Activated T-cell treated with anti-CD3 and anti-CD28 coated beads, Interleukin-2, amount 50 U/mL, for 72 hours (primary cell): ENCODE results near the gene TSPAN31. TPM values are rescaled to one million over a fixed set of nuclear protein-coding genes. Genes with fewer than 3 reads are reported as not detected.
A peak's percentile ranks its signal among the peaks of the same experiment; 100 is the strongest.

Source experiments
- ATAC-seq, 2 donors: fragments of 150-1000 bp; cut with Tn5 transposase; replicated peaks in 1 of 2; 2 replicates each; pipeline ENCODE4 v1.10.0; 2021; ENCODE audit warnings: moderate library complexity in 2 of 2, mild to moderate bottlenecking in 1 of 2
- DNase-seq, 2 donors: peaks; one replicate each; pipeline ENCODE4 v3.0.0; 2021 to 2022; ENCODE audit warnings: mixed read lengths in 1 of 2
- H3K27ac Mint-ChIP-seq: one replicate; pipeline ENCODE4 v1.8.0; 2022; ENCODE audit warnings: mild to moderate bottlenecking, moderate library complexity, mixed read lengths
- H3K27me3 Mint-ChIP-seq: one replicate; pipeline ENCODE4 v1.8.0; 2022; ENCODE audit warnings: low read depth, mixed read lengths
- H3K36me3 Mint-ChIP-seq, 2 donors: one replicate each; pipeline ENCODE4 v1.8.0; 2022; ENCODE audit warnings: mixed read lengths in 2 of 2, mild to moderate bottlenecking in 1 of 2; ENCODE audit not compliant: insufficient read depth in 2 of 2
- H3K4me1 Mint-ChIP-seq: one replicate; pipeline ENCODE4 v1.8.0; 2022; ENCODE audit warnings: low read depth, mixed read lengths
- H3K4me3 Mint-ChIP-seq, 2 donors: one replicate each; pipeline ENCODE4 v1.8.0; 2022; ENCODE audit warnings: mild to moderate bottlenecking in 2 of 2, mixed read lengths in 2 of 2, moderate library complexity in 2 of 2
- H3K9me3 Mint-ChIP-seq, 2 donors: one replicate each; pipeline ENCODE4 v1.8.0; 2022; ENCODE audit warnings: mixed read lengths in 2 of 2
- total RNA-seq, 2 donors: library from RNA; stranded (reverse); gene quantifications; one replicate each; pipeline ENCODE4 v1.2.3, GENCODE V29; 2022

TSPAN31 gene
- total RNA-seq, 2 donors from 2014 or later = 18.2 to 19.6 TPM

DNA sequence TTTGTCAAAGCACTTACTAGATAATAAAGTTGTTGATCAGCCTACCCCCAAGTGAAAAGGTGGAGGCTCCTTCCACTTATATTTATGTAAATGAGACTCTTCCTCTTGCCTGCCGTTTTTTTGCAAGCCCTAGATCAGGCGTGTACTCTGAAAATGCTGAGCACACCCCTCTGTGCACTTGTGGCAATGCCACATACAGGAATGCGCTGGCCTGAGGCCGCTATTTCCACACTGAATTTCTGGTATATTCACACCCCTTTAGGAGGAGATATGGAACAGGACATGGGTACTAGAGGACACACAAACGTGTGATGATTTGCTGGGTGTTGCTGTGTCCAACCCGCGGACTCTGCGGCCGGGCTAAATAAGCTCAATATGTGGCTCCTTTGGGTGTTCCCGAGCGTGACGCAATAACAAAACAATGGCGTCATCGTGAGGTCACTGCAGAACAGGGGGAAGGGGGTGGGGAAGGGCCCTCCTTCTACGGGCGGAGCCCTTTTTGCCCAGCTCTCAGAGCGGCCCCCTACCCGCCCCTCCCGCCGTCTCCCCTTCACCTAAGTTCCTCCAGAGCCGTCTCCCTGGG lies 554 bp upstream of the TSPAN31 start:
- Mint-ChIP-seq H3K36me3 (peaks cover 4 to 24% of the 10 kb centered on the region in 2 donors), H3K9me3 (no peaks in the 10 kb centered on the region), H3K4me1 (peaks cover 63% of the 10 kb centered on the region), H3K4me3 (peak overlapping the region; percentile 88 to 99), H3K27me3 (no peaks in the 10 kb centered on the region), H3K27ac (peak overlapping the region; percentile 65)
- peak; percentile 52 to 60 for ATAC-seq
- peak; percentile 74 to 83 for DNase-seq

DNA sequence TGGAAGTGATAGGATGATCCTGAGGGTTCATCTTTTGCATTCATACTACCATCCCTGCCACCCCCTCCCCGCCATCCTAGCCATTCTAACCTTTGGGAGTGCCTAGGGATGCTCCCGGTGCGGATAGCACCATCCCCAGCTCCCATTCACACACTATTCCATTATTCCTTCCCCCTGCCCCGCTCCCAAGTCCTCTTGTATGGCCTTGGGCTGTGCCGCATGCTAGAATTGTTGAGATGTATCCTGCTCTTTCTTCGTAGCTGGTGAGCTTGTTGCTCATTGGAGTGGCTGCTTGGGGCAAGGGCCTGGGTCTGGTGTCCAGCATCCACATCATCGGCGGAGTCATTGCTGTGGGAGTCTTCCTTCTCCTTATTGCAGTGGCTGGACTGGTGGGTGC lies 644 bp downstream of the TSPAN31 start:
- ATAC-seq = no peak
- H3K27me3 Mint-ChIP-seq = no peaks in the 10 kb centered on the region
- peak overlapping the region; percentile 88 to 99 for H3K4me3 Mint-ChIP-seq
- H3K9me3 Mint-ChIP-seq = no peaks in the 10 kb centered on the region
- peaks cover 6 to 27% of the 10 kb centered on the region in 2 donors for H3K36me3 Mint-ChIP-seq
- H3K4me1 Mint-ChIP-seq = peaks cover 55% of the 10 kb centered on the region
- H3K27ac Mint-ChIP-seq = peak overlapping the region; percentile 65
- no peak for DNase-seq

DNA sequence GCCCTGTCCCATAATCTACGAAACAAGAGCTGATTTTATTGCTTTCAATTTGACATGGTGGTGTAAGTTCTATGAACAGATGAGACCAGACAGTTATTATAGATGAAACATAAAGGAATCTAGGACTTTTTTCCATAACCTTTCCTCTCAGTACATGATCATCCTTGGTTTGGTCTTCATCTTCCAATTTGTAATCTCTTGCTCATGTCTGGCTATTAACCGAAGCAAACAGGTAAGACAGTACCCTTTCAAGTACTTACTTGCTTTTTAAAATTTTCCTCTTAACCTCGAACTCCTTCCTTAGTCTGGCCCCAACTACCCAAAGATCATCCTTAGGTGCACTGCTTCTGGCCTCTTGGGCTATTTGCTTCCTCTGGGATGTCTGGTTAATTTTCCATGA lies 1.2 kb downstream of the TSPAN31 start:
- Mint-ChIP-seq H3K4me1 (peaks cover 55% of the 10 kb centered on the region), H3K36me3 (peaks cover 8 to 28% of the 10 kb centered on the region in 2 donors), H3K27ac (peak overlapping the region; percentile 65), H3K4me3 (peak overlapping the region; percentile 88 to 99), H3K9me3 (no peaks in the 10 kb centered on the region), H3K27me3 (no peaks in the 10 kb centered on the region)
- DNase-seq (no peak), ATAC-seq (no peak)

DNA sequence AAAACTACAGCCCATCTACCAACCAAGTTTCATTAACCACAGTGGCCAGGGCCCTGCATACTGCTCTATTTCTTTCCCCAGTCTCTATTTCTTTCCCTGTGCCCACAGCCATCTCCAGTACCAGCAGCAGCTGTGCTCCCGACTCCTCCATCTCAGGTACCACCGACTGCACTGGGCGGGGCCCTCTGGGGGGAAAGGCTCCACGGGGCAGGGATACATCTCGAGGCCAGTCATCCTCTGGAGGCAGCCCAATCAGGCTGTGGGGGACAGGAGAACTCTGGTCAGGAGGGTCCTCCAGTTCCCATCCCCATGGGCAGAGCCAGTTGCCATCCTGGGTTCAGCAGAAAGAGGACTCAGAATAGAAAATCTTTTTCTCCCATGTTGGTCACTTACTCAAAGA lies 4.2 kb downstream of the TSPAN31 start:
- no peak overlapping the region for H3K27ac Mint-ChIP-seq
- DNase-seq (no peak), ATAC-seq (no peak)
- H3K4me3 Mint-ChIP-seq = no peak overlapping the region
- no peaks in the 10 kb centered on the region for H3K9me3 Mint-ChIP-seq
- H3K27me3 Mint-ChIP-seq = no peaks in the 10 kb centered on the region
- H3K4me1 Mint-ChIP-seq = peaks cover 64% of the 10 kb centered on the region
- H3K36me3 Mint-ChIP-seq = peaks cover 11 to 35% of the 10 kb centered on the region in 2 donors

DNA sequence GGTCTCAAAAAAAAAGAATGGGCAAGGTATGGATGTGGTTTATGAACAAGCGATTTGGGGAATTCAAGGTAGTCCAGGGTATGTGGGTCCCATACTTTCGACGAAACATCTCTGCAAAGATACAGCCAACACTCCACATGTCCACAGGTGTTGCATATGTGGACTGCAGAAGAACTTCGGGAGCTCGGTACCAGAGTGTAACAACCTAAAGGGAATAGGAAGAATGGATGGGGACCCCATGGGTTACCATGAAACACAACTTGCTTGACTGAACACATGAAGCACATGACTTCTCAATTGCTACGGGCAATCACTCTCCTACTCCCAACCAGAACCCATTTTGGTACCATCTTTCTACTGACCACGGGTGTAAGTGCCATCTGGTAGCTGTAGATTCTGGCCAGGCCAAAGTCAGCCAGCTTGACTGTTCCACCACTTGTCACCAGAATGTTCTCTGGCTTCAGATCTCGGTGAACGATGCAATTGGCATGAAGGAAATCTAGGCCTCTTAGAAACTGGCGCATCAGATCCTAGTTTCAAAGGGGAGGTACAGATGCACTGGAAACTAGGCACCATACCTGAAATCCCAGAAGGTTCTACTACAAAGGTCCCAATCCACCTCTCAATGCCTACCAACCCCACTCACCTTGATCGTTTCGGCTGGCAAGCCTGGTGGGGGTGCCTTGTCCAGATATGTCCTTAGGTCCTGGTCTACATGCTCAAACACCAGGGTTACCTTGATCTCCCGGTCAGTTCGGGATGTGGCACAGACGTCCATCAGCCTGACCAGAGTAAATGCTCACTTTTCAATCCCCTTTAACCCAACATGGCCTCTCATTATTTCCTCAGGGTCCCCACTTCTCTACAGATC lies 6.0 kb downstream of the TSPAN31 start:
- peaks cover 12 to 32% of the 10 kb centered on the region in 2 donors for H3K36me3 Mint-ChIP-seq
- H3K4me3 Mint-ChIP-seq = peak overlapping the region; percentile 91 to 98
- peaks cover 57% of the 10 kb centered on the region for H3K4me1 Mint-ChIP-seq
- DNase-seq (no peak), ATAC-seq (no peak)
- H3K9me3 Mint-ChIP-seq = no peaks in the 10 kb centered on the region
- H3K27ac Mint-ChIP-seq = peak overlapping the region; percentile 77
- no peaks in the 10 kb centered on the region for H3K27me3 Mint-ChIP-seq

DNA sequence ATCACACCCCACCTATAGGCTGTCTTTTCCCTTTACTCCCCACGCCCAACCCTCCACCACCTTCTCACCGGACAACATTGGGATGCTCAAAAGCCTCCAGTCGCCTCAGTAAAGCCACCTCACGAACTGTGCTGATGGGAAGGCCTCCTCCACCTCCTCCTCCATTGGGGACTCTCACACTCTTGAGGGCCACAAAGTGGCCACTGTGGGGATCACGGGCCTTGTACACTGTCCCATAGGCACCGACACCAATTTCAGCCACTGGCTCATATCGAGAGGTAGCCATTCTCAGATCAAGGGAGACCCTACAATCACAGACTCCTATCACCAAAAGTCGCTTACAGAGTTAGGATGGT lies 6.6 kb downstream of the TSPAN31 start:
- H3K9me3 Mint-ChIP-seq = no peaks in the 10 kb centered on the region
- H3K36me3 Mint-ChIP-seq = peaks cover 15 to 32% of the 10 kb centered on the region in 2 donors
- H3K27ac Mint-ChIP-seq = peak overlapping the region; percentile 77
- ATAC-seq = no peak
- peak in 1 of 2 donors; percentile 15 for DNase-seq
- H3K4me1 Mint-ChIP-seq = peaks cover 55% of the 10 kb centered on the region
- no peaks in the 10 kb centered on the region for H3K27me3 Mint-ChIP-seq
- peak overlapping the region; percentile 91 to 98 for H3K4me3 Mint-ChIP-seq

DNA sequence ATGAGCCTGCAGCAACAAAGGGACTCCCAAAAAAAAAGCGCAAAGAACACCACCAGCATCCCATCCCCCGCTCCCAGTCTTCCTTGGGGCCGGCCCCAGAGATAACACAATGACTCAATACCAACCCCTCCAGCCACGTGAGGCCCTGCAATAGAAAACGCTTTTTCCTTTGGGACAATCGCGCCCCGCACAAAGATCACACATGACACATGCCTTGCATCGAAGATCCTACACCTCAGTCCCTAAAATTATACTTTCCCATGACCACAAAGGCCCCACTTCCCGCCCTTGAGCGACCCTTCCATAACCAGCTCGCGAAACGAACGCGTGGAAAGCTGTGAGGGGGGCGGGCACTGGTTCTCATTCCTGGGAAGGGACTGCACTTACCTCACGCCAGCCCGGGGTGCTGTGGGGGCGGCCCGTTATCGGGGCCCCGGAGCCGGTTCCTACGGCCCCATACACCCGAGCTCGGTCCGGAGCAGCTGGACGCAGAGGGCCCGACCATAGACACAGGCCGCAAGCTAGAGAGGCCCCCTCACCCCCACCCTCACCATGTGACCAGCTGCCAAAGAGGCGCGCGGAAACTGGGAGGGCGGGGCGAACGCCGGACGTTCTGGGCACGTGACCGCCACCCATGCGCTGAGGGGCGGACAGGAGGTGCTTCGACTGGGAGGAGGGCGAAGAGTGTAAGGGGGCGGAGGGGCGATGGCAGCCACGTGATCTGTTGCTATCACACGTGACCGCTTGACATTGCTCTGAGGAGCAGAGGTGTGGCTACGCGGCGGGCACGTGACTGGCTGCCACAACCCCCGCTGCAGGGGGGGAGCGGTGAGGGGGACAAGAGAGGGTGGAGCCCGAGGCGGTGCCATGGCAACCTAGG lies 7.2 kb downstream of the TSPAN31 start, which contains the start of gene CDK4:
Gene CDK4, minus strand, starts transcription at position 523 of the 880 bp plus-strand sequence. CDS start 593 bp downstream, outside the sequence.
- H3K9me3 Mint-ChIP-seq = no peaks in the 10 kb centered on the region
- DNase-seq = peak; percentile 98 to 99
- H3K4me3 Mint-ChIP-seq = peak within 1 kb of the TSS; percentile 91 to 98
- H3K4me1 Mint-ChIP-seq = peaks cover 59% of the 10 kb centered on the region
- peak within 1 kb of the TSS; percentile 77 for H3K27ac Mint-ChIP-seq
- peaks cover 15 to 35% of the 10 kb centered on the region in 2 donors for H3K36me3 Mint-ChIP-seq
- peak; percentile 82 to 85 for ATAC-seq
- H3K27me3 Mint-ChIP-seq = no peaks in the 10 kb centered on the region

DNA sequence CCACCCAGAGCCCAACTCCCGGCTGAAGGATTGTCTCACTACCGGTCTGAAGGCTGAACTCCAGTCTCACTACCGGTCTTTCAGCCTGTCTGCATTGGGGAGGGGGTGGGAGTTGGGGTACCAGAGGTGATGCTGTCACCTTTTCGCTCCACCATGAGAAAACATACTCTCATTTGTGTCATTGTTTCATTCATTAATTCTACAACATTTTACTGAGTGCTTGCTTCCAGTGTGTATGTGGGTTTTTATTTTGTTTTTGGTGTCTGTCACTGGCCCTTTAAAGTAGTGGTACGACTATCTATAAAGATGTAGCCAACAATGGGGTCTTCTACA lies 7.8 kb downstream of the TSPAN31 start:
- no peaks in the 10 kb centered on the region for H3K9me3 Mint-ChIP-seq
- ATAC-seq = no peak
- DNase-seq = no peak
- no peaks in the 10 kb centered on the region for H3K27me3 Mint-ChIP-seq
- peaks cover 63% of the 10 kb centered on the region for H3K4me1 Mint-ChIP-seq
- peaks cover 15 to 32% of the 10 kb centered on the region in 2 donors for H3K36me3 Mint-ChIP-seq
- H3K27ac Mint-ChIP-seq = peak overlapping the region; percentile 51
- peak overlapping the region; percentile 91 to 98 for H3K4me3 Mint-ChIP-seq

DNA sequence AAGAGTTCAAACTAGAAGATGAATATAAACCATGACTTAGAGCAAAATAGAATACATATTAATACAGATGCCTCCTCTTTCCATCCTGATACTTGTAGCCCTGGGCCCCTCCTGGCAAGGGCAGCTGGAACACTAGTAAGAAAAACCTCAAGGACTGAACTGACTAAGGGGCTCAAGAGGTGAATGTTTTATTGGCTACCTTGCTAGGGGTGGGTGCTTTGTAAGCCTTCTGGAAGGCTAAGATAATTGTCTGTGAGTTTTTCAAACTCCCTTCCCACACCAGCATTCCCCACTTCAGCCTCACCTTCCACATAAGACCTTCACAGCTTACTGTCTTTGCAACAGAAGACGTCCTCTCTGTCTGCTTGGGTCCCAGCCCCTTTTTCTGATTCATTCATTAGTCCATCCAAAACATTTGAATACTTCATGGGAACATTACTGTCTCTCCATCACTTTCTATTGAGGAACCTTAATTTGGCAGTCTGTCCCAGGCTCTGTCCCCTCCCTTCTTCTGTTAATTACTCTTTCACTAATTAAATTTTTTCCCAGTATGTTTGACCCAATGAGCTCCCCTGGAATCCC lies 9.0 kb downstream of the TSPAN31 start:
- DNase-seq (no peak), ATAC-seq (no peak)
- peaks cover 66% of the 10 kb centered on the region for H3K4me1 Mint-ChIP-seq
- peaks cover 15 to 25% of the 10 kb centered on the region in 2 donors for H3K36me3 Mint-ChIP-seq
- no peaks in the 10 kb centered on the region for H3K9me3 Mint-ChIP-seq
- H3K27ac Mint-ChIP-seq = peak overlapping the region; percentile 63
- peak overlapping the region; percentile 92 to 94 for H3K4me3 Mint-ChIP-seq
- no peaks in the 10 kb centered on the region for H3K27me3 Mint-ChIP-seq

DNA sequence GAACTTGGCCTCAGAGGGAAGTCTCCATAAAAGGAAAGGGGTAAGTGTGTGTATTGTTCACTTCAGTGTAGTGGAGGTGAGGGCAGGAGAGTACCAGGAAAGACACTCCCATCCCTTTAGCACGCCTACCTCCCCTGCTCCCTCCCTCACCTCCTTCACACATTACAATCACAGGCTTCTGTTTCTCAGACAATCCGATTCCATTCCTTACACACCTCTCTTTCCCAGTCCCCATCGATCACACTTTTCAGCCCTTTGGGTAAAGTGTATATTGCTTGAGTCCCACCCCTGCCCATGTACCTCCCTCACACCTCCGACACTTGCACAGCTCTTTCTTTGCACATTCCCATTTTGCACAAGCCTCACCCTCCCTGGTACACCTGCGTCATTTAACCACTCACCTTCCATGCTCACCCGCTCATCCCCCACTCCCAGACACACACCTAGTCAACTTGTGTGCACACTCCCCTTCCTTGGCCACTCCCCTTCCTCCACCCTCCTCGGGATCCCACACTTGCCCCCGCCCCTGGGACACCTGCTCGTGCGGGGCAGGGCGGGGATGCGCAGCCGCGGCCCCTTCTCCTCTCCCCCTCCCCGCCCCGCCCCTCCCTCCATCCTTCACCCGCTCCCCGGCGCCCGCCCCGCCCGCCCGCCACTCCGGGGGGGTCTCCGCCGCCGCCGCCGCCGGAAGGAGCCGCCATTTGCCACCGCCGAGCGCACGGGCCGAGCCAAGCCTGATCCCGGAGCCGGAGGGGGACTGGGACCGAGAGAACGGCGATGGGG lies 9.8 kb downstream of the TSPAN31 start, which contains the start of gene MARCHF9:
Gene MARCHF9, plus strand, starts transcription at position 693 of the 783 bp plus-strand sequence. CDS start 426 bp downstream, outside the sequence.
- H3K36me3 Mint-ChIP-seq = peaks cover 15 to 20% of the 10 kb centered on the region in 2 donors
- H3K4me1 Mint-ChIP-seq = peaks cover 69% of the 10 kb centered on the region

DNA sequence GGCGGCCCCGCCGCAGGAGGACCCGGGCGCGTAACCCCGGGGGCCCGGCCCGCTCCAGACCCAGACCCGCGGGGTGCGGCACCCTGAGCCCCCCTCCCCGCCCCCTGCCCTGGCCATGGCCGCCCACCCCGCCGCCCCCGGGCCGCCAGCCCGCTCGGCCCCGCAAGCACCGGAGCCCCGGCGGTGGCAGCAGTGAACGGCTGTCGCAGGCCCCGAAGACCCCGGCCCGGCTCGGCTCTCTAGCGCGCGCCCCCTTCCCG lies 10.3 kb downstream of the TSPAN31 start:
- ATAC-seq (no peak), DNase-seq (no peak)
- Mint-ChIP-seq H3K27me3 (no peaks in the 10 kb centered on the region), H3K27ac (no peak overlapping the region), H3K36me3 (peaks cover 15 to 22% of the 10 kb centered on the region in 2 donors), H3K4me3 (peak overlapping the region in 1 of 2 donors; percentile 94), H3K9me3 (no peaks in the 10 kb centered on the region), H3K4me1 (peaks cover 73% of the 10 kb centered on the region)

More for the DNA sequence above, 9.8 kb downstream of the TSPAN31 start, which contains the start of gene MARCHF9:
- Mint-ChIP-seq H3K27me3 (no peaks in the 10 kb centered on the region), H3K27ac (peak within 1 kb of the TSS; percentile 63), H3K4me3 (peak within 1 kb of the TSS; percentile 93 to 95), H3K9me3 (no peaks in the 10 kb centered on the region)
- peak; percentile 88 to 91 for DNase-seq
- ATAC-seq = peak; percentile 54 to 56
